ENCODE measurements around the gene ST3GAL4. TPM values are rescaled to one million over a fixed set of nuclear protein-coding genes. Genes with fewer than 3 reads are reported as not detected.

Gene ST3GAL4
- total RNA-seq, 1 donor from 2014 or later = 15.9 TPM

GRCh38 chr11:126329644-126330211 is 25.8 kb upstream of the ST3GAL4 start:
- no peak for TF ChIP-seq CTCF (conservative IDR thresholded peaks at IDR 0.05; ENCODE audit: low read depth, low read length)
- H3K4me3 ChIP-seq (ENCODE audit: low read depth, low read length) = no peak overlapping the region
- DNase-seq (ENCODE audit: low read depth) = no peak

GRCh38 chr11:126331286-126331685 is 24.2 kb upstream of the ST3GAL4 start:
- TF ChIP-seq CTCF (conservative IDR thresholded peaks at IDR 0.05; ENCODE audit: low read depth, low read length) = no peak
- no peak overlapping the region for H3K4me3 ChIP-seq (ENCODE audit: low read depth, low read length)
- DNase-seq (ENCODE audit: low read depth) = no peak

- TF ChIP-seq CTCF (conservative IDR thresholded peaks at IDR 0.05; ENCODE audit: low read depth, low read length) = no peak
- DNase-seq (ENCODE audit: low read depth) = peak; percentile 35
- H3K4me3 ChIP-seq (ENCODE audit: low read depth, low read length) = no peak overlapping the region
Measured at GRCh38 chr11:126332221-126332711, 23.2 kb upstream of the ST3GAL4 start.

- no peak for DNase-seq (ENCODE audit: low read depth)
- H3K4me3 ChIP-seq (ENCODE audit: low read depth, low read length) = no peak overlapping the region
- TF ChIP-seq CTCF (conservative IDR thresholded peaks at IDR 0.05; ENCODE audit: low read depth, low read length) = no peak
Measured at GRCh38 chr11:126333142-126333541, 22.3 kb upstream of the ST3GAL4 start.

- TF ChIP-seq CTCF (conservative IDR thresholded peaks at IDR 0.05; ENCODE audit: low read depth, low read length) = no peak
- DNase-seq (ENCODE audit: low read depth) = no peak
- no peak overlapping the region for H3K4me3 ChIP-seq (ENCODE audit: low read depth, low read length)
Measured at GRCh38 chr11:126334659-126335462, 20.6 kb upstream of the ST3GAL4 start.

- DNase-seq (ENCODE audit: low read depth) = no peak
- no peak for TF ChIP-seq CTCF (conservative IDR thresholded peaks at IDR 0.05; ENCODE audit: low read depth, low read length)
- H3K4me3 ChIP-seq (ENCODE audit: low read depth, low read length) = no peak overlapping the region
Measured at GRCh38 chr11:126335463-126335760, 20.1 kb upstream of the ST3GAL4 start.

GRCh38 chr11:126336138-126336541 is 19.3 kb upstream of the ST3GAL4 start:
- no peak for DNase-seq (ENCODE audit: low read depth)
- H3K4me3 ChIP-seq (ENCODE audit: low read depth, low read length) = no peak overlapping the region
- no peak for TF ChIP-seq CTCF (conservative IDR thresholded peaks at IDR 0.05; ENCODE audit: low read depth, low read length)
